Urothelium cell line (cell line): Measurements from ENCODE around the gene MRNIP.

Experiments used
- DNase-seq: peaks from one replicate; pipeline ENCODE4 v3.0.0; 2011; ENCODE audit warnings: low spot score, mixed read lengths
- FAIRE-seq: peaks from 2 replicates; lab custom pipeline; 2011; peaks lifted over from hg19 to GRCh38; lab: Jason Lieb, UNC

MRNIP gene

GRCh38 chr5:179889885-179890284 lies 31.3 kb upstream of the MRNIP start:
- no peak for FAIRE-seq

DNA sequence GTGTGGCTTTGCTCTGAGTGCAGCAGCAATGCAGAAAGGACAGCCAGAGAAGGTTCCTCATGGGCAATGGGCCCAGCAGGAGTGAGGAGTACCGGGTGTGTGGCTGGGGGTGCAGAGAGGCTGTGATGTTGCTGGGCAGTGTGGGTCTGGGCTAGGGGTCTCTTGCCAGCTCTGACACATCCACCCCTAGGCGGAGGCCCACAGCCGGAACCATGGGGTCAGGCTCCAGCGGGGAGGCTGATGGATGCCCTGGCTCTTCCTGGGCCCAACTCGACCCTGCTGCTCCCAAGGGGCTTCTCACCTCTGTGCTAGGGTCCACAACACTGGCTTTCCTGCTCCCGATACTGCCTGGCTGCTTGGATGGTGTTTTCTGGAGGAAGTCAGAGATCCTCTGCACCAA lies 29.2 kb upstream of the MRNIP start:
- FAIRE-seq: no peak
- DNase-seq: no peak

More at GRCh38 chr5:179889885-179890284, 31.3 kb upstream of the MRNIP start:
- DNase-seq: no peak

DNA sequence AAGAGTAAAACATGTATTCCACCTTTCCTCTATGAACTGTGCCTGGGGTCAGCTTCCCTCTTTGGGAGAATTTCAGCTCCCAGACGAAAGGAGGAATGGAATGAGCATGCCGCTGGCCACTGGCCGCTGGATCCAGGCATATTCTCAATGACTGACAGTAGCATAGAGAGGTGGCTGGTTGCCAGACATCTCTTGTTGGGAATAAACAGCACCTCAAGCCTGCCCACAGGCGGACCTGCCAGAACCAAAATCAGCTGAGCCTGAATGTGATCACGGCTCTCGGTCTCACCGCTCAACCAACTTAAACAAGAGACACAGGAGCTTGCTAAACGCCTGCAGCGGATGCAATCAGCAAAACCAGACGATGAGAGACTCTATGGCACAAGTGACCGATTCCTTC lies 28.5 kb upstream of the MRNIP start:
- FAIRE-seq: no peak

DNA sequence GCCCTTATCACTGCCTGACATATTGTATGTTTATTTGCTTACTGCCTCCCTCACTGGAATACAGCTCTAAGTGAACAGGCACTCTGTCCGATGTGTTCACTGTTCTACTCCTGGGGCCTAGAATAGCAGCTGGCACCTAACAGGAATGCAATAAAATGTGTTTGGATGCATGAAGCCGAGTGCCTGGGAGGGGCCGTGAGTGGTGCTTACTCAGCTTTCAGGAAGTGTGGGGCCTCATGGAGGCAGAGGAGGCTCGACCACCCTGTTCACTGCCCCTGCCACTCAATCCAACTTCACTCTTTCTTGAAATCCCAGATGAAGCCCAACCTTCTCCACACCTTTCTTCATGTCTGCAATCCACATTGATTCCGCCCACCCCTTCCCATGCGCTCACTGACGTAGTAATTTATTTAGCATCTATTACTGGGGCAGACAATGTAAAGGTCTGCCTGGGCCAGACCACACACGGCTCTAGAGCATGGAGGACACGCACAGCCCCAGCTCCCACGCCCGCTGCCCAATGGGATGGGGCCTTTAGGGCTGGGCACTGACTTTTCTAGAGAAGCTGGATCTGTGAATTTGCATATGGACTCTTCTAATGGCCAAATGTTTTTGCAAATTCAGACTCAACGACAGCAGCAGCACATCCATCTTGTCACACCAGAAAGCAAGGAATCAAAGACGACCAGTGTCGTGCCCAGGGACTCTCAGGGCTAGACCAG lies 27.7 kb upstream of the MRNIP start:
- DNase-seq: no peak

More for the DNA sequence above, 28.5 kb upstream of the MRNIP start:
- no peak for DNase-seq

GRCh38 chr5:179885491-179886090 lies 27.0 kb upstream of the MRNIP start:
- no peak for DNase-seq
- FAIRE-seq: no peak

More for the DNA sequence above, 27.7 kb upstream of the MRNIP start:
- no peak for FAIRE-seq

- FAIRE-seq (no peak), DNase-seq (no peak)
Measured at GRCh38 chr5:179883163-179883562, 24.5 kb upstream of the MRNIP start.

DNA sequence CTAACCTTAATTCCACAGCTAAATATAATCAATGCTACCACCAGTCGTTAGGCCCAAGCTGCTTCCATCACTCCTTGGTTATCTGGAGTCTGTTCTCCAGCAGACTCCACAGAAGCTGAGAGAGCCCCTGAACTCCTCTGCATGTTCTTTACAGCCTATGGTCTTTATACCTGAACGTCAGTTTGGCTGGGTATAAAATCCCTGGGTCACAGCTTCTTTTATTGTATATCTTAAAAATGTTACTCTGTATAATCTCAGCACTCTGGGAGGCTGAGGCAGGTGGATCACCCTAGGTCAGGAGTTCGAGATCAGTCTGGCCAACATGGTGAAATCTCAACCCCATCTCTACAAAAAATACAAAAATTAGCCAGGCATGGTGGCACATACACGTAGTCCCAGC lies 23.7 kb upstream of the MRNIP start:
- no peak for FAIRE-seq

GRCh38 chr5:179880848-179881590 lies 22.4 kb upstream of the MRNIP start:
- FAIRE-seq (no peak), DNase-seq (no peak)

More for the DNA sequence above, 23.7 kb upstream of the MRNIP start:
- no peak for DNase-seq

- no peak for DNase-seq
- FAIRE-seq: no peak
Measured at GRCh38 chr5:179880066-179880650, 21.5 kb upstream of the MRNIP start.

GRCh38 chr5:179879690-179880010 lies 21.0 kb upstream of the MRNIP start:
- DNase-seq (no peak), FAIRE-seq (no peak)

DNA sequence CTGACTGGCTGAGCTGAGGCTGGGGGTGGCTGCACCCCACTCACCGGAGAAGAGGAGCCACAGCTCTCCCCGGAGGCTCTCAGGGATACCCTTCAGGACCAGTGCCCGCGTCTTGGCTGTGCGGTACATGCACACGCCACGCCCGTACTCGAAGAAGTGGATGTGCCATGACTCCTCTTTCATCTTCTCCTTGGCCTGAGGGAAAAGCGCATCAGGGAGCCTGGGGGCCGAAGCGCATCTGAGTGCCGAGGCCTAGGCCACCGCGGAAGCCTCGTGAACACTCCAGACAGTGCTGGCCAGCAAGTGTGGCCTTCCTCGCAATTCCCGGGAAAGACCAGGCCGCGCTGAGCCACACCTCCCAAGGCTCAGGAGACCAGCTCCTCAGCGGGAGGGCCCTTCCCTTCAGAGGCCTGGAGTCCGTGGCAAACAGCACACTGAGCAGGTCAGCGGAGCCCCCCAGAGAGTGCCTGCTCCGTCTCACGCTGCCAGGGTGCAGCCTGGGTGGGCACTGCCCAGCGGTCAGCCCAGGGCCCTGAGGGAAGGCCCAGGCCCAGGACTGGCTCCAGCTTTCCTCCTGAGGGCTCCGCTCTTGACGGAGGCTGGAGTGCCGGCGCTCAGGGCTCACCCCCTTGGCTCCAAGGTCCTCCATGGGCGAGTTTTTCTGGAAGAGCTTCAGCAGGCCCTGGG lies 20.5 kb upstream of the MRNIP start:
- no peak for DNase-seq
- FAIRE-seq: no peak

GRCh38 chr5:179878222-179879002 lies 19.8 kb upstream of the MRNIP start:
- no peak for FAIRE-seq
- no peak for DNase-seq

- FAIRE-seq: no peak
- no peak for DNase-seq
Measured at GRCh38 chr5:179876610-179876952, 18.0 kb upstream of the MRNIP start.

GRCh38 chr5:179875741-179876609 lies 17.4 kb upstream of the MRNIP start:
- FAIRE-seq (no peak), DNase-seq (no peak)

DNA sequence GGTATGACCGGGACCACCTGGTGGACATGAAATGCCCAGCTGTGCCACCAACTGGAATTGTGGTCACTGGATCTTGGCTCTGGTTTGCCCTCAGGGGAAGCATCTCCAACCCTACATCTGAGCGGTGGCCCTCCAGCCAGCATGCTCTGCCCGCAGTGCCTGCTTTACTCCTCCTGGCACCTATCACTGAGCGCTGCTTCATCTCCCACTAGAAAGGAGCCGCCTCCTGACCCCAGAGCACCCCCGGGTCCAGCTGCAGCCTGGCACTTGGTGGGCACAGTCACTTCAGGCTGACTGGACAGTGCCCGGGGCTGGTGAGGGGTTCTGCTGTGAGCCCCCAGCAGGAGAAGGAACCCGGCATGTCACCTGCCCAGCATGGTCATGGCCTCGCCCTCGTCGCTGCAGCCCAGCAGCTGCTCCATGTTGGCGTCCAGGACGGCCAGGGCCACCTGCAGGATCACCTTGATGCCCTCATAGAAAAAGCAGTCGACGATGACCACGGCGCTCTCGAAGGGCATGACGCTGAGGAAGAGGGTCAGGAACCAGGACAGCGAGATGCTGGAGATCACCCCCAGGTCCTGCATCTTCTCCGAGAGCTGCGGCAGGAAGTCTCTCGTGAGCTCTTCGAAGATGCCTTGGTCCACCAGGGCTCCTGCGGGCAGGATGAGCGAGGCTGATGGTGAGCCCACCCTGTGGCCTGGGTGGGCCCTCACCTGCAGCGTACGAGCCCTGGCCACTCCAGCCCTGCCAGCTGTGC lies 16.1 kb upstream of the MRNIP start:
- FAIRE-seq (no peak), DNase-seq (no peak)

GRCh38 chr5:179874136-179874535 lies 15.5 kb upstream of the MRNIP start:
- DNase-seq (no peak), FAIRE-seq (no peak)

DNA sequence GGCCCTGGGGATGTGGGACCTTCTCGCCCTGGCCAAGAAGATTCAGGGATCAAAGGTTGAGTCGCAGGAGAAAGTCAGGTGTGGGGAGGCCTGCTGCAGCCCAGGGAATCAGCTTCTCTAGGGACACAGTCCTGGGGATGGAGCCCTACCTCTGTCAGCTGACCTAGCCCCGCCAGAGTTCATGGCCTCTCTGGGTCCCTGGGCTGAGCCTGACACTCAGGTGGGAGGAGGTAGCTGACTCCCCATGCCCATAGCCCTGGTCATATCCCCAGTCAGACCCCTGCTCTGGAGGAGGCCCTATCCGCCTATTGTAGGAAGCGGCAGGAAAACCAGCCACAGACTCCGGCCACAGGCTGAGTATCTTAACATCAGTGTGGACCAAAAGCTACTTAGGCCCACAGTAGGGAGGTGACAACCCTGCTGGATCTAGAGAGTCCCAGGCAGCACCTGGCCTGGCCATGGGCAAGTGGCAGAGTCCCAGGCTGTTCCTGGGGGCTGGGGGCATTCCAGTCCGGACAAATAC lies 15.0 kb upstream of the MRNIP start:
- no peak for DNase-seq
- FAIRE-seq: no peak

DNA sequence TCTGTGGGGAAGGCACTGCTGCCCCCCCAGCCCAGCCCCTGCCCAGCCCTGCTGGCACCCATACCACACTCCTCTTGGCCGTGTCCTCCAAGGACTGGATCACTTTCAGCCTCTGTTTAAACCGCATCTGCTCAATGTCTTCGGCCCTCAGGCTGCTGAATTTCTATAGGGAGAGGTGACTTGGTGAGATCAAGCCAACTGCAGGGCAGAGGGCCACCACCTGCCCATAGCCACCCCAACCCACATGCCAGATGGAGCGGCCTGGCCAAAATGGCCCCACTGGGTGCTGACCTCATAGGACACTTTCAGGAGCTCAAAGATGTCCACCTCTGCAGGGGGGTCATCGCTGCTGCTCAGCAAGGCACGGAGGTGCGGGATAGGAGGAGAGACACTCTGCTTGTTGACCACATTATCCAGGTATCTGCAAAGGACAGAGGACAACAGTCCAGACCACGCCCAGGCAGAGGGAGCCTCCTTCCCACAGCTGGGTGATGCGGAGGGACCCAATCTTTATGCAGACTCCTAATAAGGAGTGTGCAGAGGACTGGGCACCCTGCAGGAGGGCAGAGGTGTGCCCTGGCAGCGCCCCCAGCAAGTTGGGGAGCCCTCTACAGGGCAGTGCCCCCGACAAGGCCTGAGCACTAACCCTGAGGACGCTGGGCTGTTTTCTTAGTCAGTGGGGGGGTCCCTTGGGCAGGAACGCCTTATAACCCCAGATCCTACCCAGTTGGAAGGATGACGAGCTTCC lies 14.4 kb upstream of the MRNIP start:
- DNase-seq (no peak), FAIRE-seq (no peak)
